Natural killer cell (primary cell): ENCODE results near the gene TMEM63B. TPM values are rescaled to one million over a fixed set of nuclear protein-coding genes. Genes with fewer than 3 reads are reported as not detected.
"Not testable (repeated sequence)": the region's sequence is repeated elsewhere in the genome, so short reads cannot be mapped to it uniquely, and the experiment has no call there.

Experiments
- ATAC-seq, 3 donors: fragments of 150-1000 bp in 2 of 3; fragments of 200-7000 bp in 1 of 3; cut with Tn5 transposase; 1 replicate in 1 of 3; 2 replicates in 2 of 3; pipeline ENCODE4 v1.10.0; 2021; ENCODE audit warnings: mild to moderate bottlenecking in 2 of 3, moderate library complexity in 2 of 3
- DNase-seq, 2 donors: peaks; one replicate each; pipeline versions ENCODE4 v3.0.0 to v3.0.0-alpha.2; 2013 to 2021; ENCODE audit warnings: mixed read lengths in 1 of 2
- H3K27ac ChIP-seq: one replicate; pipeline ENCODE4 v1.5.1; 2013; ENCODE audit warnings: mild to moderate bottlenecking, low read length
- H3K27me3 ChIP-seq: one replicate; pipeline ENCODE4 v1.6.1; 2013; ENCODE audit warnings: low read length; ENCODE audit not compliant: control insufficient read depth, insufficient read depth
- H3K36me3 ChIP-seq: one replicate; pipeline ENCODE4 v1.6.1; 2013; ENCODE audit warnings: low read length; ENCODE audit not compliant: control insufficient read depth, insufficient read depth
- H3K4me1 ChIP-seq: one replicate; pipeline ENCODE4 v1.6.1; 2013; ENCODE audit warnings: low read length; ENCODE audit not compliant: control insufficient read depth, insufficient read depth
- H3K4me3 ChIP-seq: one replicate; pipeline ENCODE4 v1.5.1; 2013; ENCODE audit warnings: low read length
- H3K9me3 ChIP-seq: one replicate; pipeline ENCODE4 v1.6.1; 2013; ENCODE audit warnings: low read length; ENCODE audit not compliant: control insufficient read depth, insufficient read depth
- H3K27ac Mint-ChIP-seq, 2 donors: one replicate each; pipeline ENCODE4 v1.8.0; 2022; ENCODE audit warnings: mild to moderate bottlenecking in 2 of 2, mixed read lengths in 2 of 2, moderate library complexity in 1 of 2
- H3K27me3 Mint-ChIP-seq, 2 donors: one replicate each; pipeline ENCODE4 v1.8.0; 2022; ENCODE audit warnings: low read depth in 2 of 2, mixed read lengths in 2 of 2
- H3K36me3 Mint-ChIP-seq: one replicate; pipeline ENCODE4 v1.8.0; 2022; ENCODE audit warnings: mixed read lengths
- H3K4me1 Mint-ChIP-seq, 2 donors: one replicate each; pipeline ENCODE4 v1.8.0; 2022; ENCODE audit warnings: mixed read lengths in 2 of 2
- H3K4me3 Mint-ChIP-seq: one replicate; pipeline ENCODE4 v1.8.0; 2022; ENCODE audit warnings: mild to moderate bottlenecking, moderate library complexity, mixed read lengths
- H3K9me3 Mint-ChIP-seq, 2 donors: one replicate each; pipeline ENCODE4 v1.8.0; 2022; ENCODE audit warnings: mixed read lengths in 2 of 2
- WGBS: methylation state at CpG from one replicate; pipeline ENCODE4 v1.1.7; 2013; ENCODE audit warnings: missing lambda C conversion rate; ENCODE audit not compliant: insufficient coverage; 5-methylcytosine and 5-hydroxymethylcytosine counted together
- intact Hi-C: fragments of 100-400 bp; cut with micrococcal nuclease; formaldehyde crosslinking; loops from one replicate; pipeline ENCODE4 v1.14.2; 2022
- total RNA-seq, 4 donors: library from RNA; stranded (reverse); fragments of 120-200 nt in 1 of 4; gene quantifications; one replicate each; pipeline versions ENCODE4 v1.2.3 to v1.2.4, GENCODE V29; 2013 to 2022
- TF ChIP-seq, protein P1 (sequence below): fragments of 200-600 bp; IDR thresholded peaks from one replicate; pipeline ENCODE4 v1.8.0; 2022; ENCODE audit warnings: antibody characterized with exemption

TMEM63B gene
- total RNA-seq, 3 donors from 2014 or later (not counting 1 experiment from before 2014, with no cell fraction given), result 24.7 to 30.8 (median 28.1) TPM

DNA sequence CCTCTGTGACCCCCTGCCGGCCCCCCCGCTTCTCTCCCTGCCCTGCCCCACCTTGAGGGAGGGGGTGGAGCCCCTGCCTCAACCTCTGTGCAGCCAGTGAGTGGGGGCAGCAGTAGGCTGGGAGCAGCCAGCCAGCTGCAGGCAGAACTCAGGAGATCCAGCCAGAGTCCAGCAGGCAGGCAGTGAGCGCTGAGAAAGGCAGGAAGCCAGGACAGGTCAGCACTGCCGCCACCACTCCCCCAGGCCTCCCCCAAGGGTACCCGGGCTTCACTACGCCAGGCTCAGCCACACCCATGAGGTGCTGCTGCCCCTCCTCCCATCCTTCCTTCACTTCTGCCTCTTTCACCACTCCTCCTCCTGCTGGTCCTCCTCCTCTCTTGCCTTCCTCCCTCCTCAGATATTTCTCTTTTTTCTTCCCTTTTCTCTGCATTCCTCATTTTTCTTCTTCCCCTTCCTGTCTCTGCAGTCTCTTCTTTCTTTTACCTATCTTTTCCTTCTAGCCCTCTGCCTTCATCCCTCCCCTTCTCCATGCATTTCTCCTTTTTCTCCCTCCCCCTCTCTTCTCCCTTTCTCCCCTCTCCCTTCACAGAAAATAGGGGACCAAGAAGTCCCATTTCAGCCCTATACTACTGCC, 11.5 kb downstream of the TMEM63B start:
- no peaks in the 10 kb centered on the region for H3K9me3 Mint-ChIP-seq
- peaks cover 26% of the 10 kb centered on the region for H3K36me3 ChIP-seq
- no peak overlapping the region for H3K4me3 Mint-ChIP-seq
- H3K27ac Mint-ChIP-seq, result no peak overlapping the region
- no peak for DNase-seq
- no peaks in the 10 kb centered on the region for H3K9me3 ChIP-seq
- no peaks in the 10 kb centered on the region for H3K4me1 ChIP-seq
- TF ChIP-seq, protein P1, sequence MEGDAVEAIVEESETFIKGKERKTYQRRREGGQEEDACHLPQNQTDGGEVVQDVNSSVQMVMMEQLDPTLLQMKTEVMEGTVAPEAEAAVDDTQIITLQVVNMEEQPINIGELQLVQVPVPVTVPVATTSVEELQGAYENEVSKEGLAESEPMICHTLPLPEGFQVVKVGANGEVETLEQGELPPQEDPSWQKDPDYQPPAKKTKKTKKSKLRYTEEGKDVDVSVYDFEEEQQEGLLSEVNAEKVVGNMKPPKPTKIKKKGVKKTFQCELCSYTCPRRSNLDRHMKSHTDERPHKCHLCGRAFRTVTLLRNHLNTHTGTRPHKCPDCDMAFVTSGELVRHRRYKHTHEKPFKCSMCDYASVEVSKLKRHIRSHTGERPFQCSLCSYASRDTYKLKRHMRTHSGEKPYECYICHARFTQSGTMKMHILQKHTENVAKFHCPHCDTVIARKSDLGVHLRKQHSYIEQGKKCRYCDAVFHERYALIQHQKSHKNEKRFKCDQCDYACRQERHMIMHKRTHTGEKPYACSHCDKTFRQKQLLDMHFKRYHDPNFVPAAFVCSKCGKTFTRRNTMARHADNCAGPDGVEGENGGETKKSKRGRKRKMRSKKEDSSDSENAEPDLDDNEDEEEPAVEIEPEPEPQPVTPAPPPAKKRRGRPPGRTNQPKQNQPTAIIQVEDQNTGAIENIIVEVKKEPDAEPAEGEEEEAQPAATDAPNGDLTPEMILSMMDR, result no peak
- H3K36me3 Mint-ChIP-seq, result no peaks in the 10 kb centered on the region
- no peak overlapping the region for H3K4me3 ChIP-seq
- H3K27ac ChIP-seq, result no peak overlapping the region
- no peak for ATAC-seq
- no peaks in the 10 kb centered on the region for H3K27me3 Mint-ChIP-seq
- H3K4me1 Mint-ChIP-seq, result peaks cover 0 to 7% of the 10 kb centered on the region in 2 donors
- intact Hi-C loops, result no loop called here
- WGBS, result 85% methylated on average over 6 of the region's 6 CpGs
- H3K27me3 ChIP-seq, result no peaks in the 10 kb centered on the region

DNA sequence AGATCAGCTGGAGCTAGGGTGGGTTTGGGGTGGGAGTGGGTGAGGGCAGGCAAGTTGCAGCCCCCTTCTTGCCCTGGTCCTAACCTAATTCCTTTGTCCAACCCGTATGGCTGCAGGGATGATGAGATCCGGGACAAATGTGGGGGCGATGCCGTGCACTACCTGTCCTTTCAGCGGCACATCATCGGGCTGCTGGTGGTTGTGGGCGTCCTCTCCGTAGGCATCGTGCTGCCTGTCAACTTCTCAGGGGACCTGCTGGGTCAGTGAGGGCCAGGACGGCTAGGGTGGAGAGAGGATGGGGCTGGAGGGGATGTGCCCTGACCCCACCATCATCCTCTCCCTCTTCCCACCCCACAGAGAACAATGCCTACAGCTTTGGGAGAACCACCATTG, 12.0 kb downstream of the TMEM63B start:
- no peak overlapping the region for H3K4me3 ChIP-seq
- no peak overlapping the region for H3K4me3 Mint-ChIP-seq
- no peak for DNase-seq
- H3K9me3 Mint-ChIP-seq, result no peaks in the 10 kb centered on the region
- intact Hi-C loops, result no loop called here
- H3K27me3 Mint-ChIP-seq, result no peaks in the 10 kb centered on the region
- H3K4me1 ChIP-seq, result no peaks in the 10 kb centered on the region
- TF ChIP-seq, protein P1, result no peak
- no peak for ATAC-seq
- no peaks in the 10 kb centered on the region for H3K9me3 ChIP-seq
- H3K27me3 ChIP-seq, result no peaks in the 10 kb centered on the region
- no peak overlapping the region for H3K27ac Mint-ChIP-seq
- WGBS, result 99% methylated on average over 9 of the region's 10 CpGs
- no peak overlapping the region for H3K27ac ChIP-seq
- no peaks in the 10 kb centered on the region for H3K36me3 Mint-ChIP-seq
- peaks cover 28% of the 10 kb centered on the region for H3K36me3 ChIP-seq
- peaks cover 0 to 5% of the 10 kb centered on the region in 2 donors for H3K4me1 Mint-ChIP-seq

DNA sequence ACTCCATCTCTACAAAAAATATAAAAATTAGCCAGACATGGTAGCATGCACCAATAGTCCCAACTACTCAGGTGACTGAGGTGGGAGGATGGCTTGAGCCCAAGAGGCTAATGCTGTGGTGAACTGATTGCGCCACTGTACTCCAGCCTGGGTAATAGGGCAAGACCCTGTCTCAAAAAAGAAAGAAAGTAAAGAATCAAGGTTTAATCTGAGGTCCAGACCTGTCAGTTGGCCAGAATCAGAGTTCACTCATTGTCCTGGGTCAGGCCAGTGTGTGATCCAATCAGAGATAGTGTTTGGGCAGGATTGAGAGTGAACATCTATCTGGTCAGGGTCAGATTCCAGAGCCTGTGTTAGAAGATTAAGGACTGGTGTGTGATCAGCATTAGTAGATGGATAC, 15.5 kb downstream of the TMEM63B start:
- 100% methylated on average over 1 of the region's 1 CpG for WGBS
- intact Hi-C loops, result no loop called here
- Histone ChIP-seq H3K27me3 (no peaks in the 10 kb centered on the region), H3K4me1 (no peaks in the 10 kb centered on the region), H3K9me3 (no peaks in the 10 kb centered on the region), H3K36me3 (peaks cover 27% of the 10 kb centered on the region), H3K4me3 (no peak overlapping the region), H3K27ac (no peak overlapping the region)
- Mint-ChIP-seq H3K4me1 (peaks cover 0 to 5% of the 10 kb centered on the region in 2 donors), H3K36me3 (no peaks in the 10 kb centered on the region), H3K4me3 (no peak overlapping the region), H3K27ac (no peak overlapping the region), H3K27me3 (no peaks in the 10 kb centered on the region), H3K9me3 (no peaks in the 10 kb centered on the region)
- TF ChIP-seq, protein P1, result no peak
- no peak for ATAC-seq
- DNase-seq, result no peak

DNA sequence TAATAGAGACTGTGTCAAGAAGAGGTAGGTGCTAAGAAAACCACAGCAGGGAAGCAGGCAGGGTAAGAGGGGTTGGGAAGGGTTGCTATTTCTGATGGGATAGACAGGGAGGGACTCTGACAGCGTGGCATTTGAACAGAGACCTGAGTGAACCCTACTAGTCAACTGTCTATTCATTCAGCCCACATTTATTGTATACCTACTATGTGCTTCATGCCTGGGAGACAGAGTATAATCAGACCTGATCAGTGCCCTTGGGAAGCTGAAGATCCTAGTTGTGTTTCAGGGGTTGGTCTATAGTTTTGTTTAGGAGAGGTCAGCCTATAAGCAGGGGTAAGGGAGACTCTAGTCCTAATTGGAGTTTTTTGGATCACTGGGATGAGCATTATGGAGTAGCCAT, 16.4 kb downstream of the TMEM63B start:
- Histone ChIP-seq H3K4me3 (no peak overlapping the region), H3K36me3 (peaks cover 28% of the 10 kb centered on the region), H3K9me3 (no peaks in the 10 kb centered on the region), H3K27ac (no peak overlapping the region), H3K4me1 (no peaks in the 10 kb centered on the region), H3K27me3 (no peaks in the 10 kb centered on the region)
- Mint-ChIP-seq H3K4me1 (peaks cover 0 to 4% of the 10 kb centered on the region in 2 donors), H3K27me3 (no peaks in the 10 kb centered on the region), H3K9me3 (no peaks in the 10 kb centered on the region), H3K36me3 (no peaks in the 10 kb centered on the region), H3K4me3 (no peak overlapping the region), H3K27ac (no peak overlapping the region)
- ATAC-seq (no peak), DNase-seq (no peak)
- intact Hi-C loops, result no loop called here
- no CpG with 5 or more reads among the region's 1 CpG for WGBS
- TF ChIP-seq, protein P1, result no peak

DNA sequence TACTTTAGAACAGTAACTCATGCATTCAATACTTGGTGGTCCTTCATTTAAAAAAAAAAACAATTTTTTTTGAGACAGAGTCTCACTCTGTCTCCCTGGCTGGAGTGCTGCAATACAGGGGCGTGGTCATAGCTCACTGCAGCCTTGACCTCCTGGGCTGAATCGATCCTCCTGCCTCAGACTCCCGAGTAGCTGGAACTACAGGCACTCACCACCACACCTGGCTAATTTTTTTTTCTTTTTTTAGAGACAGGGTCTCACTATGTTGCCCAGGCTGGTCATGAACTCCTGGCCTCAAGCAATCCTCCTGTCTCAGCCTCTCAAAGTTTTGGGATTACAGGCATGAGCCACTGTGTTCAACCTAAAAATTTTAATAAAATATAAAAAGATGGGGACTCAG, 17.2 kb downstream of the TMEM63B start:
- H3K4me1 ChIP-seq, H3K27ac ChIP-seq, H3K9me3 ChIP-seq, H3K4me3 ChIP-seq, H3K4me3 Mint-ChIP-seq, intact Hi-C loops, H3K27me3 ChIP-seq, H3K27me3 Mint-ChIP-seq, DNase-seq, H3K36me3 Mint-ChIP-seq, H3K9me3 Mint-ChIP-seq, H3K27ac Mint-ChIP-seq, ATAC-seq, H3K4me1 Mint-ChIP-seq: not testable (repeated sequence)
- 75% methylated on average over 3 of the region's 3 CpGs for WGBS
- H3K36me3 ChIP-seq, result peaks cover 32% of the 10 kb centered on the region
